GM19452 (cell line): ENCODE measurements around the gene CPO.

ENCODE experiments used
- ATAC-seq: cut with Tn5 transposase; IDR thresholded peaks from one replicate; pipeline ENCODE4 v1.9.1; 2021; ENCODE audit not compliant: unreplicated experiment

The CPO gene

GRCh38 chr2:206971805-206972204 lies 32.5 kb downstream of the CPO start:
- no peak for ATAC-seq

- no peak for ATAC-seq
Observed at GRCh38 chr2:206974551-206974950, 35.2 kb downstream of the CPO start.

- ATAC-seq: no peak
Observed at GRCh38 chr2:206978746-206979145, 39.4 kb downstream of the CPO start.

- ATAC-seq: no peak
Observed at GRCh38 chr2:206979365-206979764, 40.0 kb downstream of the CPO start.

- no peak for ATAC-seq
Observed at GRCh38 chr2:206979922-206980321, 40.6 kb downstream of the CPO start.

- no peak for ATAC-seq
Observed at GRCh38 chr2:206980413-206980812, 41.1 kb downstream of the CPO start.

- ATAC-seq: no peak
Observed at GRCh38 chr2:206981086-206981674, 41.9 kb downstream of the CPO start.

- no peak for ATAC-seq
Observed at GRCh38 chr2:206981739-206982340, 42.5 kb downstream of the CPO start.

GRCh38 chr2:206982360-206982955 lies 43.1 kb downstream of the CPO start:
- ATAC-seq: no peak

GRCh38 chr2:206983161-206983859 lies 44.0 kb downstream of the CPO start:
- ATAC-seq: no peak

GRCh38 chr2:206984206-206984605 lies 44.9 kb downstream of the CPO start:
- no peak for ATAC-seq

GRCh38 chr2:206986943-206987342 lies 47.6 kb downstream of the CPO start:
- no peak for ATAC-seq

- ATAC-seq: no peak
Observed at GRCh38 chr2:206987810-206988209, 48.5 kb downstream of the CPO start.

GRCh38 chr2:206988884-206989283 lies 49.6 kb downstream of the CPO start:
- no peak for ATAC-seq

- no peak for ATAC-seq
Observed at GRCh38 chr2:206989311-206989710, 50.0 kb downstream of the CPO start.

GRCh38 chr2:206990360-206990759 lies 51.0 kb downstream of the CPO start:
- no peak for ATAC-seq

GRCh38 chr2:206991070-206991469 lies 51.8 kb downstream of the CPO start:
- ATAC-seq: no peak

GRCh38 chr2:206993396-206993911 lies 54.1 kb downstream of the CPO start:
- ATAC-seq: no peak

GRCh38 chr2:206993964-206994363 lies 54.6 kb downstream of the CPO start:
- ATAC-seq: no peak

GRCh38 chr2:206996556-206997065 lies 57.3 kb downstream of the CPO start:
- ATAC-seq: no peak

- ATAC-seq: no peak
Observed at GRCh38 chr2:207008105-207008990, 69.0 kb downstream of the CPO start.
